Measurements from ENCODE around the gene LRBA. TPM values are rescaled to one million over a fixed set of nuclear protein-coding genes. Genes with fewer than 3 reads are reported as not detected.
A peak's percentile ranks its signal among the peaks of the same experiment; 100 is the strongest.

The LRBA gene
- total RNA-seq, 1 donor from 2014 or later: 66.2 TPM

DNA sequence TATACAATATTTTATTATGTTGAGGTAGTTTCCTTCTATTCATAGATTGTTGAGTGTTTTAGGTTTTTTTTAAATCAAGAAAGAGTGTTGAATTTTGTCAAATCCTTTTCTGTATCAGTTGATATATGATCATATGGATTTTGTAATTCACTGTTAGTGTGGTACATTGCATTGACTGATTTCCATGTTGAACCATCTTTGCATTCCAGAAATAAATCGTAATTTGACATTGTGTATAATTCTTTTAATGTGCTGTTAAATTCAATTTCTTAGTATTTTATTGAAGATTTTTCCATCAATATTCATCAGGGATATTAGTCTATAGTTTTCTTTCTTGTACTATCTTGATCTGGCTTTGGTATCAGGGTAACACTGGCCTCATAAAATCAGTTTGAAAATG is 103.8 kb downstream of the LRBA start:
- no peak for DNase-seq (ENCODE audit: low spot score in 2 of 2, unreplicated experiment in 2 of 2)
- TF ChIP-seq, protein P1, sequence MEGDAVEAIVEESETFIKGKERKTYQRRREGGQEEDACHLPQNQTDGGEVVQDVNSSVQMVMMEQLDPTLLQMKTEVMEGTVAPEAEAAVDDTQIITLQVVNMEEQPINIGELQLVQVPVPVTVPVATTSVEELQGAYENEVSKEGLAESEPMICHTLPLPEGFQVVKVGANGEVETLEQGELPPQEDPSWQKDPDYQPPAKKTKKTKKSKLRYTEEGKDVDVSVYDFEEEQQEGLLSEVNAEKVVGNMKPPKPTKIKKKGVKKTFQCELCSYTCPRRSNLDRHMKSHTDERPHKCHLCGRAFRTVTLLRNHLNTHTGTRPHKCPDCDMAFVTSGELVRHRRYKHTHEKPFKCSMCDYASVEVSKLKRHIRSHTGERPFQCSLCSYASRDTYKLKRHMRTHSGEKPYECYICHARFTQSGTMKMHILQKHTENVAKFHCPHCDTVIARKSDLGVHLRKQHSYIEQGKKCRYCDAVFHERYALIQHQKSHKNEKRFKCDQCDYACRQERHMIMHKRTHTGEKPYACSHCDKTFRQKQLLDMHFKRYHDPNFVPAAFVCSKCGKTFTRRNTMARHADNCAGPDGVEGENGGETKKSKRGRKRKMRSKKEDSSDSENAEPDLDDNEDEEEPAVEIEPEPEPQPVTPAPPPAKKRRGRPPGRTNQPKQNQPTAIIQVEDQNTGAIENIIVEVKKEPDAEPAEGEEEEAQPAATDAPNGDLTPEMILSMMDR (IDR thresholded peaks at IDR 0.05; ENCODE audit: unreplicated experiment): no peak
- no peak overlapping the region for H3K4me3 Mint-ChIP-seq
- peaks cover 56% of the 10 kb centered on the region for H3K36me3 Mint-ChIP-seq
- peaks cover 6% of the 10 kb centered on the region for H3K4me1 Mint-ChIP-seq
- peaks cover 40% of the 10 kb centered on the region for H3K9me3 Mint-ChIP-seq
- H3K27ac Mint-ChIP-seq: no peak overlapping the region
- no peaks in the 10 kb centered on the region for H3K27me3 Mint-ChIP-seq (ENCODE audit: low read depth)

DNA sequence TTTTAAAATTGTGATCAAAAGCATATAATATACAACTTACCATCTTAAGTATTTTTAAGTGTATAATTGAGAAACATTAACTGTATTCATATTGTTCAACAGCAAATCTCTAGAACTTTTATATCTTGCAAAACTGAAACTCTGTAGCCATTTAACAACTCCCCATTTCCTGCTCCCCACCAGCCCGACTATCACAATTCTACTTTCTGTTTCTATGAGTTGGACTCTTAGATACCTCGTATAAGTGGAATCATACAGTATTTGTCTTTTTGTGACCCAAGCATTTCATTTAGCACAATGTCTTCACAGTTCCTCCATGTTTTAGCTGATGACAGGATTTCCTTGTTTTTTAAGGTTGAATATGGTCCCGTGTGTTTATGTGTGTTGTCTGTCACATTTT is 106.0 kb downstream of the LRBA start:
- DNase-seq (ENCODE audit: low spot score in 2 of 2, unreplicated experiment in 2 of 2): no peak
- no peak overlapping the region for H3K27ac Mint-ChIP-seq
- TF ChIP-seq, protein P1 (IDR thresholded peaks at IDR 0.05; ENCODE audit: unreplicated experiment): no peak
- H3K36me3 Mint-ChIP-seq: peaks cover 57% of the 10 kb centered on the region
- peaks cover 15% of the 10 kb centered on the region for H3K4me1 Mint-ChIP-seq
- no peaks in the 10 kb centered on the region for H3K27me3 Mint-ChIP-seq (ENCODE audit: low read depth)
- H3K4me3 Mint-ChIP-seq: no peak overlapping the region
- H3K9me3 Mint-ChIP-seq: peaks cover 40% of the 10 kb centered on the region

DNA sequence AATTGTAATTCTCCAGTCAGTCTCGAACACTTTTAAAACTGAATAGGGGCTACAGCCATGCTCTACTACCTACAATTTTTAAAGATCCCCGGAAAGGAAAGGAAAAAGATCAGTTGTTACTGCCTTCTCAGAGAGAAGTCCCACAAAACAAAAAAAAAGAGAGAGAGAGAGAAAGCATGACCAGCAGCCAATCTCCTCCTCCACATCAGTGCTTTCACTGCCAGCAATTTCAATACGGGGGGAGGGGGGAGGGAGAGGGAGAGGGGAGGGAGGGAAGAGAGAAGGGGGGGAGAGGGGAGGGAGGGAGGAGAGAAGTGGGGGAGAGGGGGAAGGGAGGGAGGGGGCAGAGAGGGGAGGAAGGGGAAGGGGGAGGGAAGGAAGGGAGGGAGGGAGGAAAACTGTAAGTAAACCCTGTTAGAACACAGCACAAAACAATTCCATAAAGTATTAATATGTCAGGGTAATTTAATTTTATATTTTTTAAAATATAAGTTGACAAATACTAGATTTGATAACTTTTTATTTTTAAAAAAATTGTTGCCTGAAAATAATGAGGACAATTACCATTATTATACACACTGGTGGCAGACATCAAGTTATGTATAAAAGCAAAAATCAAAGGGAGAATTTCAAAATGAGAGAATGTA is 108.0 kb downstream of the LRBA start:
- peaks cover 25% of the 10 kb centered on the region for H3K9me3 Mint-ChIP-seq
- DNase-seq (ENCODE audit: low spot score in 2 of 2, unreplicated experiment in 2 of 2): no peak
- H3K4me1 Mint-ChIP-seq: peaks cover 16% of the 10 kb centered on the region
- H3K27me3 Mint-ChIP-seq (ENCODE audit: low read depth): no peaks in the 10 kb centered on the region
- TF ChIP-seq, protein P1 (IDR thresholded peaks at IDR 0.05; ENCODE audit: unreplicated experiment): no peak
- peak overlapping the region; percentile 50 for H3K27ac Mint-ChIP-seq
- H3K4me3 Mint-ChIP-seq: no peak overlapping the region
- H3K36me3 Mint-ChIP-seq: peaks cover 55% of the 10 kb centered on the region

DNA sequence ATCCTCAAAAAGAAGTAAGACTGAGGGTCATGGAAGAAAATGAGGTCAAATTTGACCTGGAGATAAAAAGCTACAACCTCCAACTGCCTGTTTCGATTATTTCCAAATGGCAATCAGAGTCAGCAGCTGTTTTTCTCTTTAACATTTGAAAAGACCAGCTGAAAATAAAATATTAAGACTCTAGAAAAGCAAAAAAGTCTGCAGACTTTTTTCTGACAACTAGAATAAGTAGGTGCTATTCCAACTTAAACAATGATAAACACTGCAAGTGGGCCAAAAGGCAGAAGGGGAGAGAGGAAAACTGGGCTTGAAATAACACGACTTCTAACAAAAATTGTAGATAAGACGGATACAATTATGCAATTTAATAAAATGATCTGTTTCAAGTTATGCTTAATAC is 110.4 kb downstream of the LRBA start:
- TF ChIP-seq, protein P1 (IDR thresholded peaks at IDR 0.05; ENCODE audit: unreplicated experiment): no peak
- Mint-ChIP-seq H3K27ac (peak overlapping the region; percentile 80), H3K4me1 (peaks cover 16% of the 10 kb centered on the region), H3K4me3 (no peak overlapping the region), H3K9me3 (peaks cover 1% of the 10 kb centered on the region), H3K36me3 (peaks cover 44% of the 10 kb centered on the region), H3K27me3 (ENCODE audit: low read depth) (no peaks in the 10 kb centered on the region)
- DNase-seq (ENCODE audit: low spot score in 2 of 2, unreplicated experiment in 2 of 2): no peak

DNA sequence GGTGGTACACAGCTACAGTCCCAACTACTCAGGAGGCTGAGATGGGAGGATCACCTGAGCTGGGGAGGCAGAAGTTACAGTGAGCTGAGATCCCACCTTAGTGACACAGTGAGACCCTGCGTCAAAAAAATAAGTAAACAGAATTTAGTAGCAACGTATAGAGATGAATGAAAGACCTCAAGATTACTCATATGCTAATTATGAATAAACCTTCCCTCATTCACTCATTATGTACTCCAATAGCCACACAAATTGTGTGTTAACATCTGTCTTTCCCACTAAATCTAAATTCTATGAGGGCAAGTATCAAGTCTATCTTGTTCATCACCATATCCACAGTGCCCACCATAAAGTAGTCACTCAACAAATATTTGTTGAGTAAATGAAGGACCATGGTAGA is 111.5 kb downstream of the LRBA start:
- no peak overlapping the region for H3K4me3 Mint-ChIP-seq
- no peak overlapping the region for H3K27ac Mint-ChIP-seq
- peaks cover 39% of the 10 kb centered on the region for H3K36me3 Mint-ChIP-seq
- H3K4me1 Mint-ChIP-seq: peaks cover 16% of the 10 kb centered on the region
- TF ChIP-seq, protein P1 (IDR thresholded peaks at IDR 0.05; ENCODE audit: unreplicated experiment): no peak
- H3K9me3 Mint-ChIP-seq: no peaks in the 10 kb centered on the region
- H3K27me3 Mint-ChIP-seq (ENCODE audit: low read depth): no peaks in the 10 kb centered on the region
- no peak for DNase-seq (ENCODE audit: low spot score in 2 of 2, unreplicated experiment in 2 of 2)
